T follicular helper cell (primary cell): Measurements from ENCODE around the gene IL1F10.
"Not testable (repeated sequence)": the region's sequence is repeated elsewhere in the genome, so short reads cannot be mapped to it uniquely, and the experiment has no call there.

Experiments used
- DNase-seq: peaks from one replicate; pipeline ENCODE4 v3.0.0-alpha.2; 2020; ENCODE audit warnings: low read depth

IL1F10 gene

DNA sequence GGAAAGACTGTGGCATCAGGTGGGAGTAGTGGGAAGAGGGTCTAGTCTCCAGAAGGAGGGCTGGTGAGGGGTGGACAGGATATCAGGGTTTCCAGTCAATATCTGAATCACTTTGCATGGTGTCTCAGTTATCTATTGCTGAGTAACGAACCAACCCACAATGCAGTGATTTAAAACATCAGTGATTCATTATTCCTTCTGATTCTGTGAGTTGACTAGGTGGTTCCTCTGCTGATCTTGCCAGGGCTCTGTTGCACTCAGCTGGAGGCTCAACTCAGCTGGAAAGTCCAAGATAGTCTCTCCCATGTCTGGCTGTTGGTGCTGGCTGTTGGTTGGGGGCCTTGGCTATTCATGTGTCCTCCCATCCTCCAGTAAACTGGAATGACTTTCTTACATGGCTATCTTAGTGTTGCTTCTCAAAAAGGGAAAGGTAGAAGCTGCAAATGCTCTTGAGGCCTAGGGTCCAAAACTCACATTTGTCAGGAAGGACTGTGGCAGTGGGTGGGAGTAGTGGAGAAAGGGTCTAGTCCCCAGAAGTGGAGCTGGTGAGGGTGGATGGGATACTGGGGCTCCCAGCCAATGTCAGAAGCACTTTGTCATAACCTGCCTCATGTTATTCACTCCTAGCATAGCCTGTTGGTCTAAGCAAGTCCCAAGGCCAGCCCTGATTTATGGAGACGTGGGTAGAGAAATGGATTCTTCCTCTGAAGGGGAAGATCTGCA is 13.9 kb downstream of the IL1F10 start:
- DNase-seq: no peak

DNA sequence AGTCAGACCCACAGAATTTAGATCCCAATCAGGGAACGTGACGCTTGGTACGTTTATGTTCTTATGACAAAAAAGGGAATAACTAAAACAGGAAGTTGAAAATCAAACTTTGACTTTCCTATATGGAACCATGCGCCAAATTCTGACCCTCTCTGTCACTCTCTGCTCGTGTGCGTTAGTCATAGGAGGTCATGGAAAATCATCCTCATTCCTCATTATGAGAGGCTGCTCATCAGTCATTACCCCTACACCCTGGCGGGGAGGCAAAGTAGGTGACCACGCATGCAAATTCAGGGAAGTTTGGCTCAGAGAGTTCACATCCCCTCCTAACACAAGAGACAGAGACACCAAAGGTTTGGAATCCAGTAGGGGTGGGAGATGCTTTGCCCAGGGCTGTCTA is 15.5 kb downstream of the IL1F10 start:
- no peak for DNase-seq

GRCh38 chr2:113084249-113085000 is 16.7 kb downstream of the IL1F10 start:
- DNase-seq: no peak

DNA sequence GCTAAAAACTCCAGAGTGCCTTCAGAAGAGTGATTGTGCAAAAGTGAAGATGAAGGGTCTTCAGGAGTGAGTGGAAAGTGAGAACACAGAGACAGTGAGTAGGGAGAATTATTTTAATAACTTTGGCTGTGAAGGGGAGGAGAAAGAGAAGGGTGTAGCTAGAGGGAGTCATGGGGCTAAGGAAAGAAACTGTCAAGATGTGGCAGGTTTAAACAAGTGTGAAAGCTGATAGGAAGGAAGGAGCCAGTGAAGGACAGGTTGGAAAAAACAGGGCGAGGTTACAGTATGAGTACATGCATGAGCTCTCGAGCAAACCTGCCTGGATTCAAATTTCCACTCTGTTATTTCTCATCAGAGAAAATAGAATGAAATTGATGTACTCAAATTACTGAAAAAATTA is 17.8 kb downstream of the IL1F10 start:
- DNase-seq: no peak

GRCh38 chr2:113088213-113088992 is 20.6 kb downstream of the IL1F10 start:
- no peak for DNase-seq

- DNase-seq: no peak
These were observed 22.1 kb downstream of the IL1F10 start for GRCh38 chr2:113089916-113090315.

- DNase-seq: no peak
These were observed 23.6 kb downstream of the IL1F10 start for GRCh38 chr2:113091231-113091896.

- DNase-seq: no peak
These were observed 25.3 kb downstream of the IL1F10 start for GRCh38 chr2:113092864-113093612.

- no peak for DNase-seq
These were observed 25.8 kb downstream of the IL1F10 start for GRCh38 chr2:113093613-113093977.

GRCh38 chr2:113096306-113096705 is 28.5 kb downstream of the IL1F10 start:
- not testable (repeated sequence) for DNase-seq

DNA sequence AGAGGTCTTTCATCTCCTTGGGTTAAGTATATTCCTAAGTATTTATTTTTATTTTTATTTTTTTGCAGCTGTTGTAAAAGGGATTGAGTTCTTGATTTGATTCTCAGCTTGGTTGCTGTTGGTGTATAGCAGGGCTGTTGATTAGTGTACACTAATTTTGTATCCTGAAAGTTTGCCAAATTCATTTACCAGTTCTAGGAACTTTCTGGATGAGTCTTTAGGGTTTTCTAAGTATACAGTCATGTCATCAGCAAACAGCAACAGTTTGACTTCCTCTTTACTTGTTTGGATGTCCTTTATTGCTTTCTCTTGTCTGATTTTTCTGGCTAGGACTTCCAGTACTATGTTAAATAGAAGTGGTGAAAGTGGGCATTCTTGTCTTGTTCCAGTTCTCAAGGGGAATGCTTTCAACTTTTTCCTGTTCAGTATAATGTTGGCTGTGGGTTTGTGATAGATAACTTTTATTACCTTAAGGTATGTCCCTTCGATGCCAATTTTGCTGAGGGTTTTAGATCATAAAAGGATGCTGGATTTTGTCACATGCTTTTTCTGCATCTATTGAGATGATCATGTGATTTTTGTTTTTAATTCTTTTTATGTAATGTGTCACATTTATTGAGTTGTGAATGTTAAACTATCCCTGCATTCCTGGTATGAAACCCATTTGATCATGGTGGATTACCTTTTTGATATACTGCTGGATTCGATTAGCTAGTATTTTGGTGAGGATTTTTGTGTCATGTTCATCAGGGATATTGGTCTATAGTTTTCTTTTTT is 29.3 kb downstream of the IL1F10 start:
- not testable (repeated sequence) for DNase-seq

DNA sequence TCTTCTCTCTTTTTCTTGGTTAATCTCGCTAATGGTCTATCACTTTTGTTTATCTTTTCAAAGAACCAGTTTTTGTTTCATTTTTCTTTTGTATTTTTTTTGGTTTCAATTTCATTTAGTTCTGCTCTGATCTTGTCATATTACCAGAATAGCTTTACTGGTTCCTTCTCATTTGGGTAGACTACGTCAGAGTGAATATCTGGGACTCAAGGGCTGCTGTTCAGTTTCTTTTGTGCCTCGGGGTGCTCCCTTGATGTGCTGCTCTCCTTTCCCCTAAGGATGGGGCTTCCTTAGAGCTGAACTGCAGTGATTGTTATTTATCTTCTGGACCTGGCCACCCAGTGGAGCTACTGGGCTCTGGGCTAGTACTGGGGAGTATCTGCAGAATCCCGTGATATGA is 30.3 kb downstream of the IL1F10 start:
- no peak for DNase-seq

DNA sequence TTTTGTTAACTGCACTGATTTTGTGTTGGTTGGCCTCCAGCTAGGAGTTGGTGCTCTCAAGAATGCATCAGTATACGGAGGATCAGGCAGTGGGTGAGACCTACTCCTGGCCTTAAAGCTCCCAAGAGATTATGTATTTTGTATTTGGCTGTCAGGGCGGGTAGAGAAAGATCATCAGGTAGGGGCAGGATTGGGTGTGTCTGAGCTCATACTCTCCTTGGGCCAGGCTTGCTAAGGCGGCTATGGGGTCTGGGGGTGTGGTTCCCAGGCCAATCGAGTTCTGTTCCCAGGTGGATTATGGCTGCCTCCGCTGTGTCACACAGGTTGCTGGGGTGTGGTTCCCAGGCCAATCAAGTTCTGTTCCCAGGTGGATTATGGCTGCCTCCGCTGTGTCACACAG is 30.8 kb downstream of the IL1F10 start:
- no peak for DNase-seq

DNA sequence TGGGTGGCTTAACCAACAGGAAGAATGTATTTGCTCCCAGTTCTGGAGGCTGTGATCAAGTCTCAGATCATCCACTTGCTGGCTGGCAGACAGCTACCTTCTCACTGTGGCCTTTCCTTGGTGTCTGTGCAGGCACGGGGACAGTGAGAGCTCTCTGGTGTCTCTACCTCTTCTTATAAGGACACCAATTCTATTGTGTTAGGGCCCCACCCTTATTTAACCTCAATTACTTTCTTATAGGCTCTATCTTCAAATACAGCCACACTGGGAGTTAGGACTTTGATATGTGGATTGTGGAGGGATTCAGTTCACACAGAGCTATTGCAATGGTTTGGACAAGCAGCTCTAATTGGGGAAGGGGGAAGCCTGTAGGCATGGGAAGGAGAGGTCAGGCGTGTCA is 34.4 kb downstream of the IL1F10 start:
- no peak for DNase-seq

GRCh38 chr2:113103277-113103676 is 35.5 kb downstream of the IL1F10 start:
- no peak for DNase-seq

GRCh38 chr2:113104054-113104611 is 36.4 kb downstream of the IL1F10 start:
- DNase-seq: no peak

- no peak for DNase-seq
These were observed 37.4 kb downstream of the IL1F10 start for GRCh38 chr2:113105047-113105785.

DNA sequence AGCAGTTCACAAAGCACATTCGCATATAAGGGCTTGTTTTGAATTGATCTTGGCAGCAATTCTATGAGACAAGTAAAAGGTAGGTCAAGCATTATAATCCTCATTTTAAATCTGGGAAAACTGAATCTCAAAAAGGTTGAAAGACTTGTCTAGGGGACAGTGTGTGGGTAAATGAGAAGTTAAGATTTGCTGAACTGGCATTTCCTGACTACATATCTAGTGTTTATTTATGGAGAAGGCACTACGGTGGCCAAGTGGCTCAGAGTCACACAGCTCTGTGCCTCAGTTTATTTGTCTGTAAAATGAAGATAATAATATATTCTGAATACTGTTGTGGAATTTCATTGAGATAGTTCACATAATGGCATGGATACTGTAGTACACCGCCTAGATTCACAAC is 43.4 kb downstream of the IL1F10 start:
- no peak for DNase-seq

DNA sequence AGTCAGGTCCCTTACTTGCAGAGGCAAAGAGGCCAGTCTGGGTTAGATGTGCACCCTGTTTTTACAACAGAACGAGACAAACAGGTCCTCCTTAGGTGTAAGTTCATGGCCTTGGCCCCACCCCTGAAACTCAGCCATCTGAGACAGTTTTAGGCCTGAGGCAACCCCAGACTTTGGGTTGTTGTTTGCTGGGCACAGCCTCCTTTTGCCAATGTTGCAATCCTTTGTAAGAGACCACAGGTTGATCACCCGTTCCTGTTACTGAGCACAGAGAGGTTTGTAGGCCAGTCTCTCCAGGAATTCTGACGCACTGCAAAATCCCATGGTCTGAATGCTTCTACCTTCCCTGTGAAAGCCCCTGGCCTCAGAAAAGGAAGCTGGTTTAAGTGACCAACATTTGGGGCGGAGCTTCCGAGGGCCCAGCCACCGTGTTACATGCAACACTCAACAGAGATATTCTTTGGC is 44.1 kb downstream of the IL1F10 start:
- no peak for DNase-seq

DNA sequence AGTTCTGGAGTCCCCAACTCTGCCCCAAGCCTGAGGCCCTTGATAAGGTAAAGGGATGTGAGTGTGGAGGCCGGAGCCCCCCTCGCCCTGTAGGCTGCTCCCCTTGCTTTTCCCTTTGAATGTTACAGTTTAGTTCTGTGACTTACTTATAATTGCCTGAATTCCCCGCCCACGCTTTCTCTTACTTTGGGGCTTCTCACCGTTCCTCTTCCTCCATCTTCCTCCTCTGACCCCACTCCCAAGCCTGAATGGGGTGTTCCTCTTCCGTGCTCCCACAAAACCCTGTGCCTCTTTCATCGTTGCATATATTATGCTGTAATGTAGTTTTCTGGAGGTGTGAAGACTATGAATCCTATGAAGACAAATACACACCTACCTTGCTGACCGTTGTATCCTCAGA is 44.7 kb downstream of the IL1F10 start:
- DNase-seq: no peak
